Uterus (tissue), 4 donors: Measurements from ENCODE around the gene PMEPA1. TPM values are rescaled to one million over a fixed set of nuclear protein-coding genes. Genes with fewer than 3 reads are reported as not detected.
A peak's percentile ranks its signal among the peaks of the same experiment; 100 is the strongest.

Experiments used
- DNase-seq, 2 donors: peaks; one replicate each; pipeline ENCODE4 v3.0.0-alpha.2; 2019 to 2020
- H3K27ac ChIP-seq, 2 donors: fragments of 200-600 bp; sonication (generic); 1 replicate in 1 of 2; 2 replicates in 1 of 2; pipeline ENCODE4 v1.5.1; 2016 to 2018
- H3K27me3 ChIP-seq, 2 donors: fragments of 200-600 bp; sonication (generic); one replicate each; pipeline ENCODE4 v1.5.1; 2018 to 2019; ENCODE audit warnings: control low read depth in 1 of 2
- H3K36me3 ChIP-seq, 2 donors: fragments of 200-600 bp; sonication (generic); one replicate each; pipeline ENCODE4 v1.5.1; 2019; ENCODE audit warnings: control low read depth in 1 of 2
- H3K4me1 ChIP-seq, 2 donors: fragments of 200-600 bp; sonication (generic); one replicate each; pipeline ENCODE4 v1.5.1; 2018 to 2019; ENCODE audit warnings: control low read depth in 1 of 2
- H3K4me3 ChIP-seq, 2 donors: fragments of 200-600 bp; sonication (generic); 1 replicate in 1 of 2; 2 replicates in 1 of 2; pipeline ENCODE4 v1.5.1; 2018 to 2019; ENCODE audit warnings: mild to moderate bottlenecking in 1 of 2
- H3K9me3 ChIP-seq, 2 donors: fragments of 200-600 bp; sonication (generic); one replicate each; pipeline ENCODE4 v1.5.1; 2019; ENCODE audit warnings: control low read depth in 1 of 2
- POLR2A ChIP-seq, 2 donors: fragments of 450-650 bp; IDR thresholded peaks; one replicate each; pipeline ENCODE4 v1.6.1; 2016; ENCODE audit warnings: antibody characterized with exemption in 2 of 2, mild to moderate bottlenecking in 1 of 2, moderate library complexity in 1 of 2
- intact Hi-C: fragments of 100-400 bp; cut with DNase I; formaldehyde crosslinking; loops from one replicate; pipeline ENCODE4 v1.15.1; 2023; ENCODE audit warnings: low total_unique reads
- total RNA-seq, 4 donors: library from RNA; depleted of rRNA in 3 of 4; stranded (reverse); fragments of >200 nt in 3 of 4; gene quantifications; one replicate each; pipeline versions ENCODE4 v1.1.0 to v1.2.4, GENCODE V29; 2014 to 2023
- TF ChIP-seq, protein P1 (sequence below), 4 experiments: fragments of 200-600 bp in 2 of 4; fragments of 450-650 bp in 2 of 4; sonication (generic) in 2 of 4; IDR thresholded peaks; one replicate each; pipeline ENCODE4 v1.5.1; 2016 to 2019; ENCODE audit warnings: antibody characterized with exemption in 4 of 4, mild to moderate bottlenecking in 2 of 4, moderate library complexity in 1 of 4
- donor health status: DM: yes; HTN: yes; CAD: no.

PMEPA1 gene
- total RNA-seq, 4 donors from 2014 or later, result 5.6 to 51.9 (median 33.5) TPM

DNA sequence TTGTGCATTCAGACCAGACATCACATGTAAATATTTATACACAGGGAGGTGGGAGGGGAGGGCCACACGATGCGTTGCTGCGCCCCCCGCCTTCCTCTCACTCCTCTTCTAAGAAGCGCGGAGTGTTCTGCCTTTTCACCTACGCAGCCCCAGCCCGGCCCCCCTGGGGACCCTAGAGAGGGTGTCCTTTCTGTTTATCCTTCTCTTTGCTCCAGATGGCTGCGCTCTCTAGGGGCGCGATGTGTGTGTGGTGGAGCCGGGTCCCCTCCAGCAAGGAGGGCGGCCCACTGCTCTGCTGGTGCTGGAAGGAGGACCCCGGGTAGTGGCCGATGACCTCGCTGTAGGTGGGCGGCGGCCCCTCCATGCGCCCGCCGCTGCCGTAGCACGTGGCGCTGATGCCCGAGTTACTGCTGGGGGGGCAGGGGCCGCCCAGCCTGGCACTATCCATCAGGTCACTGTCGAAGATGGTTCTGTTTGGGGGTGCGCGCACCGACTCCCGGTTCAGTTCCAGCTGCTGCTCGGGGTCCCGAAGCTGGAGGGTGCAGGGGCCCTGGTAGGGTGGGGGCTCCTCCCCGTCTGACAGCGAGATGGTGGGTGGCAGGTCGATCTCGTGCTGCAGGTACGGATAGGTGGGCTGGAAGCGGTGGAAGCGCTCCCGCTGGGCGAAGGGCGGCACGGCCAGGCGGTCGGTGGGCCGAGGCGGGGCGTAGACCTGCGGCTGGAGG, 57.8 kb downstream of the PMEPA1 start:
- H3K4me1 ChIP-seq, result no peaks in the 10 kb centered on the region
- DNase-seq, result peak; percentile 13 to 15
- no peaks in the 10 kb centered on the region for H3K9me3 ChIP-seq
- H3K27ac ChIP-seq, result no peak overlapping the region
- TF ChIP-seq POLR2A (IDR thresholded peaks at IDR 0.05), result no peak
- TF ChIP-seq, protein P1, sequence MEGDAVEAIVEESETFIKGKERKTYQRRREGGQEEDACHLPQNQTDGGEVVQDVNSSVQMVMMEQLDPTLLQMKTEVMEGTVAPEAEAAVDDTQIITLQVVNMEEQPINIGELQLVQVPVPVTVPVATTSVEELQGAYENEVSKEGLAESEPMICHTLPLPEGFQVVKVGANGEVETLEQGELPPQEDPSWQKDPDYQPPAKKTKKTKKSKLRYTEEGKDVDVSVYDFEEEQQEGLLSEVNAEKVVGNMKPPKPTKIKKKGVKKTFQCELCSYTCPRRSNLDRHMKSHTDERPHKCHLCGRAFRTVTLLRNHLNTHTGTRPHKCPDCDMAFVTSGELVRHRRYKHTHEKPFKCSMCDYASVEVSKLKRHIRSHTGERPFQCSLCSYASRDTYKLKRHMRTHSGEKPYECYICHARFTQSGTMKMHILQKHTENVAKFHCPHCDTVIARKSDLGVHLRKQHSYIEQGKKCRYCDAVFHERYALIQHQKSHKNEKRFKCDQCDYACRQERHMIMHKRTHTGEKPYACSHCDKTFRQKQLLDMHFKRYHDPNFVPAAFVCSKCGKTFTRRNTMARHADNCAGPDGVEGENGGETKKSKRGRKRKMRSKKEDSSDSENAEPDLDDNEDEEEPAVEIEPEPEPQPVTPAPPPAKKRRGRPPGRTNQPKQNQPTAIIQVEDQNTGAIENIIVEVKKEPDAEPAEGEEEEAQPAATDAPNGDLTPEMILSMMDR (IDR thresholded peaks at IDR 0.05), result no peak
- no peaks in the 10 kb centered on the region for H3K27me3 ChIP-seq
- H3K36me3 ChIP-seq, result no peaks in the 10 kb centered on the region
- intact Hi-C loops, result no loop called here
- H3K4me3 ChIP-seq, result no peak overlapping the region

- Histone ChIP-seq H3K4me1 (no peaks in the 10 kb centered on the region), H3K9me3 (no peaks in the 10 kb centered on the region), H3K4me3 (no peak overlapping the region), H3K27ac (no peak overlapping the region), H3K27me3 (no peaks in the 10 kb centered on the region), H3K36me3 (no peaks in the 10 kb centered on the region)
- no peak for DNase-seq
- intact Hi-C loops, result no loop called here
- TF ChIP-seq POLR2A (IDR thresholded peaks at IDR 0.05), result no peak
- TF ChIP-seq, protein P1 (IDR thresholded peaks at IDR 0.05), result no peak
Measured at GRCh38 chr20:57650756-57651483, 58.9 kb downstream of the PMEPA1 start.

GRCh38 chr20:57650266-57650665, 59.5 kb downstream of the PMEPA1 start:
- Histone ChIP-seq H3K4me3 (no peak overlapping the region), H3K4me1 (no peaks in the 10 kb centered on the region), H3K27ac (no peak overlapping the region), H3K27me3 (no peaks in the 10 kb centered on the region), H3K9me3 (no peaks in the 10 kb centered on the region), H3K36me3 (no peaks in the 10 kb centered on the region)
- intact Hi-C loops, result no loop called here
- TF ChIP-seq, protein P1 (IDR thresholded peaks at IDR 0.05), result no peak
- no peak for TF ChIP-seq POLR2A (IDR thresholded peaks at IDR 0.05)
- peak in 1 of 2 donors; percentile 10 for DNase-seq

GRCh38 chr20:57649617-57650015, 60.2 kb downstream of the PMEPA1 start:
- intact Hi-C loops, result no loop called here
- Histone ChIP-seq H3K27me3 (no peaks in the 10 kb centered on the region), H3K36me3 (no peaks in the 10 kb centered on the region), H3K4me1 (no peaks in the 10 kb centered on the region), H3K4me3 (no peak overlapping the region), H3K27ac (no peak overlapping the region), H3K9me3 (peaks cover 0 to under 1% of the 10 kb centered on the region in 2 donors)
- no peak for TF ChIP-seq POLR2A (IDR thresholded peaks at IDR 0.05)
- TF ChIP-seq, protein P1 (IDR thresholded peaks at IDR 0.05), result no peak
- no peak for DNase-seq
